ENCODE measurements around the gene SHISA7.

SHISA7 gene

GRCh38 chr19:55461974-55462626 is 19.0 kb upstream of the SHISA7 start:
- no peak for TF ChIP-seq CTCF (conservative IDR thresholded peaks at IDR 0.05; ENCODE audit: low read depth, low read length)
- Histone ChIP-seq H3K79me2 (ENCODE audit: insufficient read depth, low read depth) (peaks cover 11% of the 10 kb centered on the region; the same call in 1 of the 2 replicates), H3K27me3 (ENCODE audit: insufficient read depth, low read depth) (peaks cover 32% of the 10 kb centered on the region), H4K20me1 (ENCODE audit: insufficient read depth) (no peaks in the 10 kb centered on the region), H3K4me3 (IDR thresholded peaks at IDR 0.05; ENCODE audit: insufficient read depth, low read depth, low read length) (no peak overlapping the region), H2AFZ (ENCODE audit: low read depth) (peak overlapping the region; percentile 86), H3K27ac (no peak overlapping the region), H3K36me3 (ENCODE audit: insufficient read depth) (no peaks in the 10 kb centered on the region), H3K4me2 (peak overlapping the region; percentile 86), H3K9ac (peak overlapping the region; percentile 94; the same call in 1 of the 2 replicates), H3K4me1 (ENCODE audit: low read depth, poor library complexity, severe bottlenecking) (peaks cover 10% of the 10 kb centered on the region)

- Histone ChIP-seq H3K27me3 (ENCODE audit: insufficient read depth, low read depth) (peaks cover 27% of the 10 kb centered on the region), H3K4me3 (IDR thresholded peaks at IDR 0.05; ENCODE audit: insufficient read depth, low read depth, low read length) (no peak within 1 kb of the TSS), H3K79me2 (ENCODE audit: insufficient read depth, low read depth) (peaks cover 11% of the 10 kb centered on the region; the same call in 1 of the 2 replicates), H2AFZ (ENCODE audit: low read depth) (peak within 1 kb of the TSS; percentile 86), H3K36me3 (ENCODE audit: insufficient read depth) (no peaks in the 10 kb centered on the region), H4K20me1 (ENCODE audit: insufficient read depth) (no peaks in the 10 kb centered on the region), H3K27ac (peak within 1 kb of the TSS; percentile 73), H3K9ac (peak within 1 kb of the TSS; percentile 94), H3K4me2 (peak within 1 kb of the TSS; percentile 86), H3K4me1 (ENCODE audit: low read depth, poor library complexity, severe bottlenecking) (peaks cover 10% of the 10 kb centered on the region)
- TF ChIP-seq CTCF (conservative IDR thresholded peaks at IDR 0.05; ENCODE audit: low read depth, low read length) = no peak
Observed at GRCh38 chr19:55461259-55461973, 18.3 kb upstream of the SHISA7 start, which contains the start of gene ISOC2. Gene ISOC2 (minus strand): TSS chr19:55461642. CDS start chr19:55456486, 5,156 bp downstream.

GRCh38 chr19:55460670-55461258 is 17.7 kb upstream of the SHISA7 start:
- H3K4me2 ChIP-seq = peak overlapping the region; percentile 84
- peak overlapping the region; percentile 94 for H3K9ac ChIP-seq
- no peak for TF ChIP-seq CTCF (conservative IDR thresholded peaks at IDR 0.05; ENCODE audit: low read depth, low read length)
- H3K36me3 ChIP-seq (ENCODE audit: insufficient read depth) = no peaks in the 10 kb centered on the region
- H4K20me1 ChIP-seq (ENCODE audit: insufficient read depth) = no peaks in the 10 kb centered on the region
- H3K79me2 ChIP-seq (ENCODE audit: insufficient read depth, low read depth) = peaks cover 11% of the 10 kb centered on the region; the same call in 1 of the 2 replicates
- H2AFZ ChIP-seq (ENCODE audit: low read depth) = peak overlapping the region; percentile 67
- H3K27ac ChIP-seq = peak overlapping the region; percentile 73
- H3K4me3 ChIP-seq (IDR thresholded peaks at IDR 0.05; ENCODE audit: insufficient read depth, low read depth, low read length) = no peak overlapping the region
- peaks cover 21% of the 10 kb centered on the region for H3K27me3 ChIP-seq (ENCODE audit: insufficient read depth, low read depth)
- H3K4me1 ChIP-seq (ENCODE audit: low read depth, poor library complexity, severe bottlenecking) = peaks cover 10% of the 10 kb centered on the region

GRCh38 chr19:55459950-55460657 is 17.0 kb upstream of the SHISA7 start:
- no peaks in the 10 kb centered on the region for H3K36me3 ChIP-seq (ENCODE audit: insufficient read depth)
- no peak for TF ChIP-seq CTCF (conservative IDR thresholded peaks at IDR 0.05; ENCODE audit: low read depth, low read length)
- no peak overlapping the region for H3K4me3 ChIP-seq (IDR thresholded peaks at IDR 0.05; ENCODE audit: insufficient read depth, low read depth, low read length)
- peaks cover 11% of the 10 kb centered on the region; the same call in 1 of the 2 replicates for H3K79me2 ChIP-seq (ENCODE audit: insufficient read depth, low read depth)
- peak overlapping the region; percentile 84; the same call in 1 of the 2 replicates for H3K4me2 ChIP-seq
- peaks cover 10% of the 10 kb centered on the region for H3K4me1 ChIP-seq (ENCODE audit: low read depth, poor library complexity, severe bottlenecking)
- H2AFZ ChIP-seq (ENCODE audit: low read depth) = no peak overlapping the region
- H3K27ac ChIP-seq = no peak overlapping the region
- peaks cover 14% of the 10 kb centered on the region for H3K27me3 ChIP-seq (ENCODE audit: insufficient read depth, low read depth)
- H3K9ac ChIP-seq = no peak overlapping the region
- H4K20me1 ChIP-seq (ENCODE audit: insufficient read depth) = no peaks in the 10 kb centered on the region
